Measurements from ENCODE around the gene NPM1.
"Not testable (repeated sequence)": the region's sequence is repeated elsewhere in the genome, so short reads cannot be mapped to it uniquely, and the experiment has no call there.

NPM1 gene

GRCh38 chr5:171379961-171380360, 7.7 kb upstream of the NPM1 start:
- no peak for DNase-seq (ENCODE audit: low read depth, low spot score)
- H3K4me3 ChIP-seq (ENCODE audit: low read depth, low read length): no peak overlapping the region
- POLR2A ChIA-PET: no interaction called here
- CTCF ChIA-PET: no interaction called here
- TF ChIP-seq CTCF (IDR thresholded peaks at IDR 0.05; ENCODE audit: insufficient read depth, low read length, missing control alignments): no peak

GRCh38 chr5:171384416-171384815, 3.2 kb upstream of the NPM1 start:
- DNase-seq (ENCODE audit: low read depth, low spot score); POLR2A ChIA-PET; H3K4me3 ChIP-seq (ENCODE audit: low read depth, low read length); CTCF ChIA-PET: not testable (repeated sequence)

- H3K4me3 ChIP-seq (ENCODE audit: low read depth, low read length); DNase-seq (ENCODE audit: low read depth, low spot score); CTCF ChIA-PET; POLR2A ChIA-PET: not testable (repeated sequence)
Measured at GRCh38 chr5:171384999-171385398, 2.6 kb upstream of the NPM1 start.

GRCh38 chr5:171386006-171386671, 1.5 kb upstream of the NPM1 start:
- CTCF ChIA-PET: interaction anchor here (0.7 to 0.9 kb wide), 2 partner anchors 243 to 534 kb away, joined by 3 read pairs; no protein-coding TSS in a partner anchor
- TF ChIP-seq CTCF (IDR thresholded peaks at IDR 0.05; ENCODE audit: insufficient read depth, low read length, missing control alignments): no peak
- no peak overlapping the region for H3K4me3 ChIP-seq (ENCODE audit: low read depth, low read length)
- DNase-seq (ENCODE audit: low read depth, low spot score): no peak
- POLR2A ChIA-PET: interaction anchor here (1.2 kb wide), 1 partner anchor 19 kb away, joined by 3 read pairs; no protein-coding TSS in a partner anchor

- CTCF ChIA-PET: interaction anchor here (0.7 to 0.9 kb wide), 2 partner anchors 180 to 243 kb away, joined by 3 read pairs; no protein-coding TSS in a partner anchor
- peak overlapping the region; percentile 96 for H3K4me3 ChIP-seq (ENCODE audit: low read depth, low read length)
- POLR2A ChIA-PET: interaction anchor here (0.6 to 2.2 kb wide), 8 partner anchors 12 to 895 kb away, joined by 3 to 6 read pairs (median 3); no protein-coding TSS in a partner anchor
- no peak for DNase-seq (ENCODE audit: low read depth, low spot score)
- no peak for TF ChIP-seq CTCF (IDR thresholded peaks at IDR 0.05; ENCODE audit: insufficient read depth, low read length, missing control alignments)
Measured at GRCh38 chr5:171386861-171387344, 746 bp upstream of the NPM1 start.

GRCh38 chr5:171387970-171388815, 544 bp downstream of the NPM1 start:
- no peak for TF ChIP-seq CTCF (IDR thresholded peaks at IDR 0.05; ENCODE audit: insufficient read depth, low read length, missing control alignments)
- no peak for DNase-seq (ENCODE audit: low read depth, low spot score)
- ChIA-PET POLR2A (interaction anchor here (0.5 to 2.2 kb wide), 8 partner anchors 21 to 873 kb away, joined by 3 to 6 read pairs (median 4); partner anchors contain the start of gene FBXW11), CTCF (no interaction called here)
- peak overlapping the region; percentile 96 for H3K4me3 ChIP-seq (ENCODE audit: low read depth, low read length)

- DNase-seq (ENCODE audit: low read depth, low spot score): no peak
- POLR2A ChIA-PET: interaction anchor here (0.5 to 2.2 kb wide), 6 partner anchors 21 to 873 kb away, joined by 3 to 6 read pairs (median 6); partner anchors contain the start of gene FBXW11
- CTCF ChIA-PET: interaction anchor here (1.1 kb wide), 1 partner anchor 16 kb away, joined by 3 read pairs; no protein-coding TSS in a partner anchor
- TF ChIP-seq CTCF (IDR thresholded peaks at IDR 0.05; ENCODE audit: insufficient read depth, low read length, missing control alignments): no peak
- peak overlapping the region; percentile 96 for H3K4me3 ChIP-seq (ENCODE audit: low read depth, low read length)
Measured at GRCh38 chr5:171388816-171389168, 1.1 kb downstream of the NPM1 start.
